DMS53 treated with DMSO at 0.1 percent for 48 hours (cell line): Measurements from ENCODE around the gene TUBGCP6.
A peak's percentile ranks its signal among the peaks of the same experiment; 100 is the strongest.

Experiments used
- DNase-seq: peaks from one replicate; lab custom pipeline; 2025; ENCODE audit not compliant: unreplicated experiment; lab: John Stamatoyannopoulos, UW

TUBGCP6 gene

GRCh38 chr22:50227579-50228215, 17.1 kb downstream of the TUBGCP6 start:
- no peak for DNase-seq

GRCh38 chr22:50226875-50227165, 18.0 kb downstream of the TUBGCP6 start:
- no peak for DNase-seq

DNA sequence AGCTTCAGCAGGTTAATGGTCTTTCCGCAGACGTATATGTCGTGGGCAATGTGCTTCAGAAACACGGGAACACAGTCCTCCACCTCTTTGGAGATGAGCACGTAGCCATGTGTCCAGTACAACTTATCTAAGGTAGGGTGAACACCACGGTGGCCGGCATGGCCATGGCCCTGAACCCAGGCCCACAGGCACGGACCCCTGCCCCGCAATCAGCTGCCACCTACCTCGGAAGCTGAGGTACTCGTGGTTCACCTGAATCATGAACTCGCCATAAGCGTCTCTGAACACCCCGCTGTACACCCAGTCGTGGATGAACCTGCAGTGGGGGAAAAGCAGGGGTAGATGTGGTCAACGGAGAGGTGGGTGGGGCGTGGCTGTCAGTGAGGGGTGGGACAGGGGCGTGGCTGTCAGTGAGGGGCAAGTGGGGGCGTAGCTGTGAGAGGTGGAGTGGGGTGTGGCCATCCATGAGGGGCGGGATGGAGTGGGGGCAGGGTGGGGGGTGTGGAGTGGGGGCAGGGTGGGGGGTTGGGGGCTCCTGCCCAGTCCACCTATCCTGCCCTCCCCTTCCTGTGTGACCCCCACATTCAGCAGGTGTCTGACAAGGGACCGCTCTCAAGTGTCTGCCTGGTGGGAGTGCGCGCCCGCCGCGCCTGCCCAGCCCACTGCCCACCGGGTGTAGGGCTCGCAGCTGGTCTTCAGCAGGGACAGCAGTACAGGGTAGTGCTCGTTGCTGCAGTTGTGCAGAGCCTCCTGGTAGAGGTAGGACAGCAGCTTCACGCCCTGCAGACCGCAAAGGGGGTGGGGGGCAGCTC, 18.6 kb downstream of the TUBGCP6 start:
- DNase-seq: no peak

GRCh38 chr22:50225200-50225969, 19.4 kb downstream of the TUBGCP6 start:
- no peak for DNase-seq

- no peak for DNase-seq
These were observed 20.8 kb downstream of the TUBGCP6 start for GRCh38 chr22:50224071-50224470.

- DNase-seq: no peak
These were observed 22.3 kb downstream of the TUBGCP6 start for GRCh38 chr22:50222508-50222907.

DNA sequence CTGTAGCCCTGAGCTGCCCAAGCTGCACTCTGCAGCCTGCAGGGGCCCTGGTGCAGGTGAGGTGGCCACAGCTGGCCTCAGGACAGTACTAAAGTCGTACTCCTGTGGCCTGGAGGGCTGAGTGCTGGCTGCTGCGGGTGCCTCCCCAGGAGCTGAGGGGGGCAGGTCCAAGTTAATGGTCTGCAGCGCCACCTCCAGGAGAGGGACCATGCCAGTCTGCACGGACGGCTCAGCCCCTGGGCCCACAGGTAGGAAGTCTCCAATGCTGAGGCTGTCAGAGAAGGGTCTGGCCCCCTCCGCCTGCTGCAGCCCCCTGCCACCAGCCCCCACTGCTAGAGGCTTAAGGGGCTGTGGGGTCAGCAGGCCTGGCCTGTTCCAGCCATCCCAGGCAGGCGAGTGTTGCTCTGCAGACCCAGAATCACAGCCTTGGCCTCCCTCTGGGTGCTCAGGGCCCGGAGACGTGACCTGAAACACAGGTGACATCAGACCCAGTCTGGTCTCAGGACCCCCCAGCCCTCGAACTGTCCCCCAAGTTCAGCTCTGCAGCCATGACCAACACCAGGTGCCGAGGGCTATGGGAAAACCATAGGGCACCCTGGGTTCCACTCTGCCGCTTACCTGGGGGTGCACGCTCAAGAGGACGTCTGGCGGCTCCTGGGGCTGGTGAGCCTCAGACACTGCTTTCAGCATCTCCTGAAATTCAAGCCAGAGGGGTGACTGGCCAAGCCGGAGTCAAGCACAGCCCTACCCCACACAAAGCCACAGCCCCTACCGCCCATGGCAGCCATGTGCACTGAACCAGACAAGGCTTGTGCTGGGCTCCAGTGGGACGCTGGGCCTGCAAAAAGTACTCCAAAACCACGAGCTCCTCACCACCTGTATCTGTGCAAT, 23.2 kb downstream of the TUBGCP6 start:
- DNase-seq: no peak

GRCh38 chr22:50220603-50221409, 24.0 kb downstream of the TUBGCP6 start:
- DNase-seq: no peak

DNA sequence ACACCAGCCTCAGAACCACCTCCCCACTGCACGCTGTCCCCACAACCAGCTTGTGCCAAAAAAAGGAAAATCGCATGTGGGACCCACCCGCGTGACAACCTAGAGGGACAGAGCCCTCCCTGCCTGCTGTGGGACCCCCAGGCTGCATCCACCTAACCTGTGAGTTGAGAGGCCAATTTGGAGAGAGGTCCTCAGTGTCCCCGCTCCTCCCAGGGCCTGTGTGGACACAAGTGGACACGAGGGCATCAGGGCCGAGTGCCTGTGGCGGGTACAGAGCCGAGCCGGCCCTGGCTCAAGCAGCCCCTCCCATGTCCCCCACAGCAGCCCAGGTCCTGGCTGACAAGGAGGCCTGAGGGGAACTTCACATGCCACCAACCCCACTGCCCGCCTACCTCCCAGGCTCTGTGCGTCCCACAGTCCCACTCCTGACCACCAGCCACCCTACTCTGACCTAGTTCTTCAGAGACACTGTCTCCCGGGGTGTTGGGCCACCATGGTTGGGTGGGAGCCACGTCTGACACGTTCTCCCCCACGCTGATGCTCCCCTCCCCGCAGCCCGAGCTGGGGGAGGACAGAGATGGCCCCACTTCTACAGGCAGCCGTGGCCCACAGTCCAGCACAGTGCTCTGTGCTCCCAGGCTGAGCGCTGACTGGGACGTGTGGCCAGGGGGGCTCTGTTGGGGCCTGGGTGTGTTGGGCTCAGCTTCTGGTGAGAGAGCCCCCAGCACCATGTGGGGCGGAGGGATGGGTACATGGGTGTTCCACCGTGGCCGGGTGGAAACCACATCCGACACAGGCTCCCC, 24.8 kb downstream of the TUBGCP6 start:
- DNase-seq: no peak

- DNase-seq: peak; percentile 80
These were observed 25.7 kb downstream of the TUBGCP6 start for GRCh38 chr22:50218996-50219727.

GRCh38 chr22:50218153-50218995, 26.4 kb downstream of the TUBGCP6 start:
- DNase-seq: peak; percentile 85

GRCh38 chr22:50217543-50218152, 27.2 kb downstream of the TUBGCP6 start:
- DNase-seq: no peak

- DNase-seq: no peak
These were observed 27.9 kb downstream of the TUBGCP6 start for GRCh38 chr22:50216684-50217520.

DNA sequence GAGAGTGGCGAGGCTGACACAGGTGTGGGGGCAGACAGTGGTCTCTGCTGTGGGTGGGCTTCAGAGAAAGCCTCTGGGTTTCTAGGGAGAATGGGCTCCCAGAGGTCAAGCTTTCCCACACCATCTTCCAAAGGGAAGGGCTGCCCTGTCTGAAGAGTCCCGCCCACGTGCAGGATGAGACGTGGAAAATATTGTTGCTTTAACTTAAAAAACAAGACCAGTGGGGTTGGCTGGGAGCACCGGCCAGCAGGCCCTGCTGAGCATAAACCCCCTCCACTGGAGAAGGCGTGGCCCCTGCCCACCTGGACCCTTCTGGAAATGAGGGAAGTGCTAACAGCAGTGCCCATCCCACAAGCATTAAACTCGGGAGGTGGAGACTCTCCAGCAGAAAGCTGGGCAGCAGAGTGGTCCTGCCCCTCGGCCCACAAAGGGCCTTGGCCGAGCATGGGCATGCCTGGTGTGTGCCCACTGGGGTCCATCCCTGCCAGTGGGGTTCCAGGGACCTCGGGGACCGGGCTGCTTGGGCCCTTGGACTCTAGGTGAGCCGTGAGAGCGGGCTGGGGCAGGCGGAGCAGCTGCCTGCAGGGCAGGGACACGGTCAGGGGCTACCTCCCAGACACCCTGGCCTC, 28.7 kb downstream of the TUBGCP6 start:
- no peak for DNase-seq

- DNase-seq: no peak
These were observed 29.3 kb downstream of the TUBGCP6 start for GRCh38 chr22:50215297-50216054.
